A172 (cell line): ENCODE results near the gene SPTLC1. TPM values are rescaled to one million over a fixed set of nuclear protein-coding genes. Genes with fewer than 3 reads are reported as not detected.
A peak's percentile ranks its signal among the peaks of the same experiment; 100 is the strongest.
"Not testable (repeated sequence)": the region's sequence is repeated elsewhere in the genome, so short reads cannot be mapped to it uniquely, and the experiment has no call there.

Experiments
- DNase-seq: peaks from one replicate; pipeline ENCODE4 v3.0.0-alpha.2; 2015; ENCODE audit warnings: low spot score
- total RNA-seq: library from RNA; depleted of rRNA; stranded (reverse); fragments of >200 nt; shearing (Covaris generic); gene quantifications from 2 replicates; pipeline ENCODE4 v1.2.3, GENCODE V29; 2014

Gene SPTLC1
- total RNA-seq, 1 experiment from 2014 or later: 175 TPM

DNA sequence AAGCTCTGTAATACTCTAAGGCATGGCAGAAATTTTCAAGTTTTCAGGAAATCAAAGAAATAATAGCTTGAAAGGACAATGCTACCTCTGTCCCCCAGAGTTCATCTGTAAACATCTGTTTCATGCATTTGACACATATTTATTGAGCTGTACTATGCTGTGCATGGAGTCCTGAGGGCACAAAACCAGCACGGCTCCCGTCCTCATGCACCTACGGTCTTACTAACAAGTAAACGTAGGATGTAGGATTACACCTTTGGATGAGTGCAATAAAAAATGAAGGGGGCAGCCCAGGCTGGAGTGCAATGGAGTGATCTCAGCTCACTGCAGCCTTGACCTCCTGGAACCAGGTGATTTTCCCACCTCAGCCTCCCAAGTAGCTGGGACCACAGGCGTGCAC is 81.9 kb downstream of the SPTLC1 start:
- DNase-seq: no peak

DNA sequence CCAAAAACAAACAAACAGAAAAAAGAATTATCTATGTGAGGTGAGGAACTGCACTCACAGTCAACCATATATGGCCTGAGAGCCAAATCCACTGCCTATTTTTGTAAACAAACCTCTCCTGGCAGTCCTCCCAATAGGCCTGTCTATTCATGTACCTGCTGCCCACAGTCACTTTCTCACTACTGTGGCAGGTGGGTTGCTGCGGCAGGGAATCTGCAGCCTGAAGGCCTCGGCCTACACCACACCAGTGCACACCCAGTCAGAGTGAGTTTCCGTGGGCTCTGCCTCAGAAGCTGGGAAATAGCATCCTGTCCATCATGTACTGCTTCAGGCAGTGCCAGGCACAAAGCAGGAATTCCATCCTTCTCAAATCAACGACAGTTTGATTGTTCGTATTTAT is 82.3 kb downstream of the SPTLC1 start:
- no peak for DNase-seq

- DNase-seq: no peak
Observed at GRCh38 chr9:92030367-92030766, 84.8 kb downstream of the SPTLC1 start.

DNA sequence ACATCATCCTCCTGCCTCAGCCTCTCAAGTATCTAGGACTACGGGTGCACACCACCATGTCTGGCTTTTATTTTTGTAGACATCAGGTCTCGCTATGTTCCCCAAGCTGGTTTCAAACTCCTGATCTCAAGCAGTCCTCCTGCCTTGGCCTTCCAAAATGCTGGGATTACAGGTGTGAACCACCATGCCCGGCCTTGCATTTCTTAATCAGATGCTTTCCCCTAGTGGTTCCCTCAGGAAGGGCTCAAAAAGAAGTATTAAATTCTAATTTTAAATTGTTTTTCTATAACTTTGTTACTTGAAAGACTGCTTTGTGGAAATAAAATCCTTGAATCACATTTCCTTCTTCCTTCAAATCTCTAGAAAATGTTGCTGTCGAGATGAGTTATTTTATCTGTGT is 85.7 kb downstream of the SPTLC1 start:
- no peak for DNase-seq

GRCh38 chr9:92026206-92027002 is 88.8 kb downstream of the SPTLC1 start:
- DNase-seq: no peak

- DNase-seq: peak; percentile 74
Observed at GRCh38 chr9:92021785-92022541, 93.2 kb downstream of the SPTLC1 start.

- no peak for DNase-seq
Observed at GRCh38 chr9:92019658-92020057, 95.6 kb downstream of the SPTLC1 start.

GRCh38 chr9:92010705-92011536 is 104.3 kb downstream of the SPTLC1 start:
- DNase-seq: no peak

DNA sequence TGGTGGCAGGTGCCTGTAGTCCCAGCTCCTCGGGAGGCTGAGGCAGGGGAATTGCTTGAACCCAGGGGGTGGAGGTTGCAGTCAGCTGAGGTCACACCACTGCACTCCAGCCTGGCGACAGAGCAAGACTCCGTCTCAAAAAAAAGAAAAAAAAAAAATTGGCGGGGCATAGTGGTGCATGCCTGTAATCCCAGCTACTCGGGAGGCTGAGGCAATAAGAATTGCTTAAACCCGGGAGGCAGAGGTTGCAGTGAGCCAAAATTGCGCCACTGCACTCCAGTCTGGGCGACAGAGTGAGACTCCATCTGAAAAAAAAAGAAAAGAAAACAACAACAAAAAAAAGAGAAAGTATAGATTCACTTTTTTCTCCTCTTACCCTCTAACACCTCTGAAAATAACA is 105.0 kb downstream of the SPTLC1 start:
- DNase-seq: not testable (repeated sequence)

- DNase-seq: no peak
Observed at GRCh38 chr9:92008041-92008440, 107.2 kb downstream of the SPTLC1 start.

GRCh38 chr9:92004045-92004392 is 111.2 kb downstream of the SPTLC1 start:
- no peak for DNase-seq

DNA sequence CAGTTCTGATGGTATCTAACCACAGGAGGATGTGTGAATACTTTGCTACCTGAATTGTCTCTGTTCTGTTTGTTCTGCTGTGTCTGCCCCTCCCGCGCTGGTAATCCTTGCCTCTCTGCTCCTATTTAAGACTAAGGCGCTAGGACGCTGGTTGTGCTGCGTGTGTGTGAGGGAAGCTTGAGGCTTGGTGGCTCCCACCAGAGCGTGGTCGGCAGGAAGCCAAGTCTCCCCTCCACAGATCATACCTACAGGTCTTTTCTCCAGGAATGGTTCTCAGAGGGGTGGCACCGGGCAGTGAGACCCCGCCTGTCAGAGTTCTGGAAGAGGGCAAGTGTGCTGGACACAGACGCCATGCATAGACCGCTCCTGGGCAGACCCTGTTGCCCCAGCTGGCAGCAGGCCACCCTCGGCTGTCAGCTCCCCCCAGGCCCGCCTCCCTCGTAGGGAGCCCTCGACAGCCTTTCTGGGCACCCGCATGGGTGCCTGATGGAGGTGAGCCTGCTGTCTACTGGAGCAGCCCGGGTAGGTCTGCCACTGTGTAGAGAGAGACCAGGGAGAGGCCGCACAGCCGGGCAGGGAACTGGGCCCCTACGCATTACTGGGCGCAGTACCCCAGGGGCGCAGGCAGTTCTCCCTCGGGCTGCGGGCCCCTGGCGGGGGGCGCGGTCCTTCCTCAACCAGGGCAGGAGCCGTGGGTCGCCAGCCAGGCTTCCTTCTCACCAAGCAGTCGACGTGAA is 111.7 kb downstream of the SPTLC1 start:
- DNase-seq: no peak

- DNase-seq: not testable (repeated sequence)
Observed at GRCh38 chr9:92001948-92002347, 113.3 kb downstream of the SPTLC1 start.

DNA sequence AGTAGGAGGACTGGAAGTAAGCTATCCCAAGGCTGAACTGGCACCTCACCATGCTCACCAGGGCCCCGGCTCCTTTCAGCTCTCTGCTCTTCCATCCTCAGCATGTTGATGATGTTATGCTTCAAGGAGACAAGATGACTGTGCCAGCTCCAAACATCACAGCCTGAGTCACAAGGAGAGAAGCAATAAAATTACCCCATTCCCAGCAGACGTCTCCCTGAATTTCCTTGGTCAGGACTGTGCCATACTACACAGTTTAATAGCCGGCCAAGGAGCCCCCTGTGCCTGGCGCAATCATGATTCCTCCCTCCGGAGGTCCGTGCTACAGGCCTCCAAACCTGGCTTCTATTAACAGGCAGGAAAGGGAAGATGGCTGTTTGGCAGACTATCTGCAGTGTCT is 114.0 kb downstream of the SPTLC1 start:
- DNase-seq: peak; percentile 30

GRCh38 chr9:91995000-91995655 is 120.1 kb downstream of the SPTLC1 start:
- no peak for DNase-seq

- no peak for DNase-seq
Observed at GRCh38 chr9:91994422-91994821, 120.8 kb downstream of the SPTLC1 start.

DNA sequence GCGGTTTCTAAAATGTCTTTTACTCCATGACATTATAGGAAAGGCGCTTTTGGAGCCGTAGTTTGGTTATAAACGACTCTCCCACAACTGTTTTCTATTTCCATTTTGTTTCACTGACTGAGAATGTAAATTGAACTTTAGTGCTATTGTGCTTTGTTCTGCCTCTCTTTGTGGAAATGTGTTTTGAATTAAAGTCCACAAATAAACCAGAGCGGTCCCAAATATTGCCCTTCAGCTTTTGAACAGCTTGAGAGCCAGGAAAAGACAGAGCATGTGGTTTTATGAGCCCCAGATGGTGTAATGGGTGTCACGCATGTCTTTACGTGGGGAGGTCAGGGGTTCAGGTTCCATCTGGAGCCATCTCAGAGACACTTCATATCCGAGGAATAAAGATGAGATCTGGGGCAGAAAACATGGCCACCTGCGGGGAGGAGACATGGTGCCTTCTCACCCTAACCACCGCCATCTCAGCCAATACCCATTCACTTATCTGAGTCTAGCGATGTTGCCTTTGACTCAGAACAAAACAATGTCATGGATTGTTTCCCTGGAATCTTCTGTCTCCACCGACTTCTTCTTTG is 122.7 kb downstream of the SPTLC1 start:
- DNase-seq: no peak

- DNase-seq: no peak
Observed at GRCh38 chr9:91991721-91992341, 123.4 kb downstream of the SPTLC1 start.

DNA sequence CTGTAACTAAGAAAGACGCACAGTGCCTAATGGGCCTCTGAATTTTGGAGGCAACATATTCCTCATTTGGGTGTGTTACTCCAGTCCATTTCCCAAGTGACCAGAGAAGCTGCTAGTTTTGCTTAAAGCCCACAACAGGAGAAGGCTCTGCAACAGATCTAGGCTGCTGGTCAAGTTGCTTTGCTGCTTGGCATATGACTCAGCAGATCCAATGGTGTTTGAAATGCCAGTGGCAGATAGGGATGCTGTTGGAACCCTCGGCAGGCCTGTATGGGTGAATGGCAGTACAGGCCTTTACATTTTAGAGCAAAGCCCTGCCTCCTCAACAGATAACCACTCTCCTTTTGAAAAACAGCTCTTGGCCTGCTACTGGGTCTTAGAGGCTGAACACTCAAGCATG is 129.0 kb downstream of the SPTLC1 start:
- DNase-seq: no peak

- DNase-seq: no peak
Observed at GRCh38 chr9:91985692-91986091, 129.5 kb downstream of the SPTLC1 start.
